K562 (cell line): ENCODE measurements around the gene FAM193A. TPM values are rescaled to one million over a fixed set of nuclear protein-coding genes. Genes with fewer than 3 reads are reported as not detected.
"Not testable (repeated sequence)": the region's sequence is repeated elsewhere in the genome, so short reads cannot be mapped to it uniquely, and the experiment has no call there.

Experiments
- ATAC-seq: fragments of 200-7000 bp; cut with Tn5 transposase; 3 replicates; pipeline ENCODE4 v1.9.1; 2020; ENCODE audit warnings: moderate library complexity
- BruUV-seq: library from RNA; stranded (reverse); fragments of 400-500 nt; replicated peaks from 2 replicates; lab custom pipeline; 2021; lab: Mats Ljungman, UMichigan
- CTCF ChIA-PET: fragments of 300-600 bp; formaldehyde crosslinking; extraction: SDS; loops from one replicate; lab custom pipeline; 2021; ENCODE audit warnings: low intra/inter-chr PET ratio; lab: Yijun Ruan, JAX
- POLR2A ChIA-PET: fragments of 300-600, 350-650 bp; sonication (Branson Sonifier 250); formaldehyde crosslinking; extraction: SDS; loops from one replicate; lab custom pipeline; 2021; ENCODE audit warnings: antibody characterized with exemption, inconsistent platforms; lab: Yijun Ruan, JAX
- DNase-seq, 4 experiments: peaks; one replicate each; pipeline versions ENCODE4 v3.0.0 to v3.0.0-alpha.2; 2011 to 2018; ENCODE audit warnings: low spot score in 3 of 4, mixed read lengths in 3 of 4; ENCODE audit errors: extremely low read depth in 1 of 4
- FAIRE-seq: peaks from 2 replicates; lab custom pipeline; 2011; peaks lifted over from hg19 to GRCh38; lab: Jason Lieb, UNC
- H2AFZ ChIP-seq: 2 replicates; pipeline ENCODE4 v1.6.0; 2011; ENCODE audit warnings: low read depth, low read length, control low read depth, inconsistent platforms
- H3K27ac ChIP-seq: fragments of 200-600 bp; 3 replicates; pipeline ENCODE4 v1.8.0; 2011; ENCODE audit warnings: low read depth, mild to moderate bottlenecking, control low read depth, inconsistent platforms, low read length, moderate library complexity, mixed read lengths; ENCODE audit errors: extremely low read depth
- H3K27me3 ChIP-seq, 2 experiments: fragments of 300-600 bp in 1 of 2; 2 replicates in 1 of 2; 3 replicates in 1 of 2; pipeline versions ENCODE4 v1.6.0 to v1.8.0; 2011; ENCODE audit warnings: inconsistent platforms in 2 of 2, low read length in 2 of 2, mild to moderate bottlenecking in 1 of 2, mixed read lengths in 1 of 2, moderate library complexity in 1 of 2; ENCODE audit not compliant: control insufficient read depth in 2 of 2, insufficient read depth in 2 of 2
- H3K36me3 ChIP-seq: fragments of 300-600 bp; 3 replicates; pipeline ENCODE4 v1.8.0; 2011; ENCODE audit warnings: mild to moderate bottlenecking, low read length, inconsistent platforms; ENCODE audit not compliant: control insufficient read depth, insufficient read depth
- H3K4me1 ChIP-seq, 2 experiments: fragments of 200-600 bp in 1 of 2; replicated peaks in 1 of 2; 2 replicates in 1 of 2; 3 replicates in 1 of 2; pipeline versions ENCODE4 v1.5.1 to v1.8.0; 2011; ENCODE audit warnings: inconsistent platforms in 2 of 2, low read length in 2 of 2, mild to moderate bottlenecking in 1 of 2, mixed read lengths in 1 of 2, moderate library complexity in 1 of 2; ENCODE audit not compliant: control insufficient read depth in 2 of 2, insufficient read depth in 2 of 2
- H3K4me2 ChIP-seq: 2 replicates; pipeline ENCODE4 v1.6.1; 2011; ENCODE audit warnings: low read length, control low read depth, inconsistent platforms, mixed read lengths; ENCODE audit not compliant: insufficient read depth
- H3K4me3 ChIP-seq: fragments of 200-600 bp; sonication (generic), shearing (Covaris generic); 2 replicates; pipeline ENCODE4 v1.5.1; 2016; ENCODE audit warnings: control low read depth, inconsistent platforms
- H3K79me2 ChIP-seq: fragments of 200-600 bp; 3 replicates; pipeline ENCODE4 v1.8.0; 2011; ENCODE audit warnings: low read length, inconsistent platforms; ENCODE audit not compliant: control insufficient read depth, insufficient read depth
- H3K9ac ChIP-seq, 2 experiments: 2 replicates each; pipeline versions ENCODE4 v1.6.0 to v1.6.1; 2011; ENCODE audit warnings: low read depth in 2 of 2, low read length in 2 of 2, control low read depth in 1 of 2, inconsistent platforms in 1 of 2, mild to moderate bottlenecking in 1 of 2, mixed read lengths in 1 of 2; ENCODE audit not compliant: insufficient read depth in 1 of 2
- H3K9me1 ChIP-seq: one replicate; pipeline ENCODE4 v1.6.0; 2011; ENCODE audit warnings: inconsistent platforms, mild to moderate bottlenecking, low read length, moderate library complexity; ENCODE audit not compliant: control insufficient read depth, insufficient read depth
- H3K9me3 ChIP-seq: replicated peaks from 2 replicates; pipeline ENCODE4 v1.5.1; 2011; ENCODE audit warnings: low read depth, low read length, inconsistent platforms; ENCODE audit not compliant: control insufficient read depth, insufficient read depth
- H4K20me1 ChIP-seq: replicated peaks from 2 replicates; pipeline ENCODE4 v1.6.1; 2011; ENCODE audit warnings: low read length, inconsistent platforms, mixed read lengths; ENCODE audit not compliant: control insufficient read depth, insufficient read depth
- ARID1B ChIP-seq: fragments of 450-650 bp; IDR thresholded peaks from 2 replicates; pipeline ENCODE4 v1.6.1; 2016; ENCODE audit warnings: antibody characterized with exemption, mild to moderate bottlenecking, inconsistent platforms
- CBFA2T2 ChIP-seq: fragments of 450-650 bp; conservative IDR thresholded peaks from 2 replicates; pipeline ENCODE4 v1.6.1; 2017; ENCODE audit warnings: mild to moderate bottlenecking
- CBFA2T3 ChIP-seq: fragments of 450-650 bp; IDR thresholded peaks from 2 replicates; pipeline ENCODE4 v1.6.1; 2017
- CHCHD3 ChIP-seq: fragments of 250-450 bp; sonication (Bioruptor Pico); IDR thresholded peaks from 2 replicates; pipeline ENCODE4 v2.1.2; 2022; ENCODE audit warnings: mild to moderate bottlenecking
- EZH2 ChIP-seq: IDR thresholded peaks from 2 replicates; pipeline ENCODE4 v1.6.1; 2012; ENCODE audit warnings: low read depth, mild to moderate bottlenecking, inconsistent platforms, low read length, borderline replicate concordance
- MTA2 ChIP-seq: fragments of 450-650 bp; IDR thresholded peaks from 2 replicates; pipeline ENCODE4 v1.6.1; 2016; ENCODE audit warnings: low read depth
- NFIX ChIP-seq: fragments of 250-450 bp; sonication (Bioruptor Pico); IDR thresholded peaks from 2 replicates; pipeline ENCODE4 v1.4.0; 2020; ENCODE audit warnings: low read depth, mild to moderate bottlenecking, moderate library complexity
- PML ChIP-seq: IDR thresholded peaks from 2 replicates; pipeline ENCODE4 v1.6.1; 2012; ENCODE audit warnings: low read length, inconsistent platforms
- TAL1 ChIP-seq: fragments of 450-650 bp; IDR thresholded peaks from 2 replicates; pipeline ENCODE4 v1.6.1; 2016; ENCODE audit warnings: mild to moderate bottlenecking
- TCF3 ChIP-seq: sonication (generic); formaldehyde crosslinking; IDR thresholded peaks from 2 replicates; pipeline ENCODE4 v1.4.0; 2020; ENCODE audit warnings: mild to moderate bottlenecking, missing genetic modification reagents
- WGBS: fragments of 100-300 bp; shearing (Covaris generic); methylation state at CpG from one replicate; pipeline ENCODE4 v1.1.6; 2016; ENCODE audit warnings: low coverage, mixed read lengths; ENCODE audit not compliant: insufficient coverage; ENCODE audit errors: missing lambda C conversion rate; 5-methylcytosine and 5-hydroxymethylcytosine counted together
- in situ Hi-C: fragments of 300-500 bp; cut with MboI; formaldehyde crosslinking; loops from 4 replicates; pipeline ENCODE4 v1.15.0; 2018; ENCODE audit warnings: inconsistent platforms, mixed read lengths
- intact Hi-C: fragments of 100-400 bp; cut with micrococcal nuclease; formaldehyde crosslinking; loops from 2 replicates; pipeline ENCODE4 v1.14.2; 2022
- polyA plus RNA-seq, 8 experiments: library from polyadenylated mRNA; depleted of rRNA in 4 of 8; stranded (reverse) in 5 of 8; unstranded in 3 of 8; fragments of >200 nt; fragmentation: Nextera tagmentation in 2 of 8; fragmentation: Illumina TruSeq in 1 of 8; extraction: Ambion mirVana in 2 of 8; extraction: Trizol in 1 of 8; gene quantifications; 2 replicates each; pipeline versions ENCODE4 v1.2.1 to v1.2.3, GENCODE V29; 2011 to 2014; ENCODE audit warnings: inconsistent platforms in 1 of 8, missing spikeins in 1 of 8
- total RNA-seq, 7 experiments: library from RNA; depleted of rRNA in 6 of 7; stranded (reverse); fragments of >200 nt in 6 of 7; fragmentation: Illumina TruSeq in 2 of 7; extraction: Trizol in 2 of 7; gene quantifications; 2 replicates each; pipeline versions ENCODE4 v1.2.1 to v1.2.3, GENCODE V29; 2011 to 2021; ENCODE audit warnings: low replicate concordance in 1 of 7

The FAM193A gene
- total and polyA plus RNA-seq, 9 of the 15 experiments (the other 6 are each of a cell fraction or from before 2014, with no cell fraction given): 0.46 to 24.6 (median 9.6) TPM

DNA sequence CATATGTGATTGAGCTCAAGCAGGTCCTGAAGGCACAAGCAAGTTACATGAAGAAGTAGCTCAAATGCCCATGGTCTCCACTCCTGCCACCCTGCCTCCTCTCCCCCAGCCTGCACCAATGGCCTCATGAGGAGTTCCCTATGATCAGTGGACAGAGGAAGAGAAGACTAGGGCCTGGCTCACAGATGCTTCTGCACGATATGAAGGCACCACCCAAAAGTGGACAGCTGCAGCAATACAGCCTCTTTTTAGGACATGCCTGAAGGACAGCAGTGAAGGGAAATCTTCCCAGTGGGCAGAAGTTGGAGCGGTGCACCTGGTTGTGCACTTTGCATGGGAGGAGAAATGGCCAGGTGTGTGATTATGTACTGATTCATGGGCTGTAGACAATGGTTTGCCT, 201.8 kb downstream of the FAM193A start:
- CTCF ChIA-PET, H3K4me3 ChIP-seq, H3K27ac ChIP-seq, BruUV-seq, H3K9ac ChIP-seq, H4K20me1 ChIP-seq, intact Hi-C loops, H3K4me2 ChIP-seq, FAIRE-seq, ATAC-seq, H3K79me2 ChIP-seq, H2AFZ ChIP-seq, H3K27me3 ChIP-seq, H3K9me1 ChIP-seq, H3K9me3 ChIP-seq, in situ Hi-C loops: not testable (repeated sequence)
- POLR2A ChIA-PET: interaction anchor here (0.6 to 1.3 kb wide), 2 partner anchors 13 to 208 kb away, joined by 3 read pairs; no protein-coding TSS in a partner anchor
- TF ChIP-seq ARID1B (peak; percentile 55; the same call in 1 of the 2 replicates), MTA2 (peak; percentile 43; the same call in 1 of the 2 replicates), TAL1 (peak; percentile 56), CBFA2T3 (peak; percentile 42), CBFA2T2 (peak; percentile 46), TCF3 (CRISPR knock-in tag) (peak; percentile 70)
- 0% methylated on average over 2 of the region's 2 CpGs for WGBS
- peaks cover 2 to 10% of the 10 kb centered on the region in 2 experiments; a peak in 4 of 5 replicates for H3K4me1 ChIP-seq
- H3K36me3 ChIP-seq: peaks cover 19% of the 10 kb centered on the region; the same call in 1 of the 3 replicates
- peak in 1 of 4 experiments; percentile 43 for DNase-seq

GRCh38 chr4:2741626-2742025, 205.2 kb downstream of the FAM193A start:
- WGBS: 85% methylated on average over 9 of the region's 9 CpGs
- TF ChIP-seq NFIX (CRISPR knock-in tag): no peak
- no peak for TF ChIP-seq PML
- TF ChIP-seq CHCHD3 (CRISPR knock-in tag): no peak
- TF ChIP-seq EZH2: no peak

More at GRCh38 chr4:2741626-2742025, 205.2 kb downstream of the FAM193A start:
- DNase-seq (no peak), ATAC-seq (no peak), FAIRE-seq (no peak)
- no peak overlapping the region for H3K4me2 ChIP-seq
- in situ Hi-C loops: no loop called here
- H3K4me1 ChIP-seq: peaks cover 4 to 14% of the 10 kb centered on the region in 2 experiments; a peak in 4 of 5 replicates
- no peak overlapping the region for H3K4me3 ChIP-seq
- no peaks in the 10 kb centered on the region for H3K9me3 ChIP-seq
- no peak overlapping the region for H3K27ac ChIP-seq
- no peaks in the 10 kb centered on the region for H3K79me2 ChIP-seq
- no peaks in the 10 kb centered on the region for H3K9me1 ChIP-seq
- CTCF ChIA-PET: no interaction called here
- no peak overlapping the region; a peak in 1 of 4 replicates for H3K9ac ChIP-seq
- POLR2A ChIA-PET: interaction anchor here (0.6 to 1.0 kb wide), 2 partner anchors 9 to 78 kb away, joined by 4 to 5 read pairs; no protein-coding TSS in a partner anchor
- BruUV-seq: TSS peak; percentile 34
- H3K27me3 ChIP-seq: no peaks in the 10 kb centered on the region
- H4K20me1 ChIP-seq: no peaks in the 10 kb centered on the region; the same call in 1 of the 2 replicates
- peaks cover 52% of the 10 kb centered on the region; the same call in 2 of the 3 replicates for H3K36me3 ChIP-seq
- intact Hi-C loops: no loop called here
- no peak overlapping the region for H2AFZ ChIP-seq
